ENCODE data around the gene IQCF2.
"Not testable (repeated sequence)": the region's sequence is repeated elsewhere in the genome, so short reads cannot be mapped to it uniquely, and the experiment has no call there.

Gene IQCF2

DNA sequence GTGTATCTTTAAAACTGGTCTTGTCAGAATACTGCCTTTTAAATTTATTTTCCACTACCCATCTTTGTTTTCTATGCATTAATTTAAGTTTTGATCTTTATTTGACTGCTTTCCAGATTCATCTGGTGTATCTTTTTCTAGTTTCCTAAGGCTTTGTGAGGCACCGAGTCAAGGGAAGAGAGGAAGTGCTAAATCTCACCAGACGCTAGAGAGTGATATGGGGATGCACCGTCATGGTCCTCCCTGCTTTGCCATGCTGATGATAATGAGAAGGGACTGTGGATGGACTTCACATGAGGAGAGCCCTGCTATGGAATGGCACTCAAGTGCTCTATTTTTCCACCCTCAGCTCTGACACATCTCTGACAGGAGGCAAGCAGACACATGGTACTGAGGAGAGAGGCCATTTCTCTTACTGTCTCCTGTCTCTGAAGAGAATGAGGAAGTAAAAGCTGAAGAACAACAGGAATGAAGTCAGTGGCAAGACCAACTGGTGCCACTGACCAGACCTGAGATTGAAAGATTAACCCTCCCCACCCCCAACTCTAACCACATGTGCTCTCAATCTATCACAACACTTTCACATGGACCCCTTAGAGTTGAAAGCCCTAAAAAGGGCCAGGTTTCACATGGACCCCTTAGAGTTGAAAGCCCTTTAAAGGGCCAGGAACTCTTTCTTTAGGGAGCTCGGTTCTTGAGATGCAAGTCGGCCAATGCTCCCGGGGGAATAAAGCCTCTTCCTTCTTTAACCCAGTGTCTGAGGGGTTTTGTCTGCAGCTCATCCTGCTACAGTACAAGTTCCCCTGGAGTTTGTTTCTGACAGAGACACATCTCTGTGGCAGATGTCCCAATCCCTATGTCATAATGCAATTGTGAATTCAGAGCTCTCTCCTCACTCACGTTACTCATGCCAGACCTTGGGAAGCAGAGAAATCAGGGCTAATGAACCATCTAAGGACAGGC, at the start of gene IQCF2:
Gene IQCF2, plus strand, starts transcription at position 913 of the 963 bp plus-strand sequence. CDS start 52 bp downstream, outside the sequence.
- DNase-seq = peak in 1 of 2 experiments; percentile 2

DNA sequence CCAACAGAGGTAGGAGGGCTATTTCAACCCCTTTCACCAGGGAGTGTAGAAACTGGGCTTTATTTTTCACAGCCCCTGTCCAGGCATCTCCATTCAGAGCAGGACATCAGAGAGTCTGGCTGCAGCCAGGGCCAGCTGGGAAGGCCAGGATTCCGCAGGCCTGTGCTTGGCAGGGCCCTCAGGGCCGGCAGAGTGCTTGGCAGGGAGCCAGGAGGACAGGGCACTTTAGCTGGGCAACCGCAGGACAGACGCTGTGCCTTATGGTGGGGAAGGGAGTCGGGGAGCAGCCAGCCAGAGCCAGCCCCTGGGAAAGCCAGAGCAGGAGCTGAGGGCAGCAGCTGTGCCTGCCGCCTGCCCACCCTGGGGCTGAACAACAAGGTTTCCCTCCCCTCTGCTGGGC, 47.9 kb upstream of the IQCF2 start:
- peak; percentile 74 to 89 for DNase-seq

DNA sequence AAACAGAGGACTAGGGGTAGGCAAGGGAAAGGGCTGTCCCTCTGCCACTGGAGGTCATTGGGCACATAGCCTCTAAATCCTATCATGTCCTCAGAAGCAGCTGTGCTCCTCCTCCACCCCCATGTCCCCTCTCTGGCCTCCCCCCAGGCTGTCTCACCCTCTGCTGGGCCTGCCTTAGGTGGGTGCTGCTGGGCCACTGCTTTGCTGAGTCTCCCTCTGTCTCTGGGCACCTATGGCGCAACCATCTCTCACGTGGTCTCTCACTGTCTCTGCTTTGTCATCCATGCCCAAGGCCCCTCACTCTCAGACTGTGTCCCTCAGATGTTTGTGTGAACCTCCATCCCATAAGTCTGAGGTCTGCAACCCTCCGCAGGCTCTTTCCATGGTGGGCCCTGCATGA, 47.4 kb upstream of the IQCF2 start:
- no peak for DNase-seq

DNA sequence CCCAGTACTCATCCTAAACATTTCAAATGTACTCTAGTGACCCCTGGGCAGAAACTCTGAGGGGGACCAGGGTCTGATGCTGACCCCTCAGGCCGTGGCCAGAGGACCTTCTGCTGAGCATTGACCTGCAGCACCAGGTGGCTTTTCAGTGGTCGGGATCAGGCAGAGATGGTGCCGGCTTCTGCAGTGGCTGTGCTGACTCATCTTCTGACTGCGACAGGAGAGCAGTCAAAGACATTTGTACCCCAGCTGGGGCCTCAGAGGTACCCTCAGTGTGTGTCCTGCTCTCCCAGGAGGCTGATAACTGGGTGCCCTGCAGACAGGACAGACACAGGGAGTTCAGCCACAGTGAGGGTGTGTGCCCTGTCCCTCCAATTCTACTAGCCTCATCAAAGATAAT, 45.8 kb upstream of the IQCF2 start:
- DNase-seq = no peak

DNA sequence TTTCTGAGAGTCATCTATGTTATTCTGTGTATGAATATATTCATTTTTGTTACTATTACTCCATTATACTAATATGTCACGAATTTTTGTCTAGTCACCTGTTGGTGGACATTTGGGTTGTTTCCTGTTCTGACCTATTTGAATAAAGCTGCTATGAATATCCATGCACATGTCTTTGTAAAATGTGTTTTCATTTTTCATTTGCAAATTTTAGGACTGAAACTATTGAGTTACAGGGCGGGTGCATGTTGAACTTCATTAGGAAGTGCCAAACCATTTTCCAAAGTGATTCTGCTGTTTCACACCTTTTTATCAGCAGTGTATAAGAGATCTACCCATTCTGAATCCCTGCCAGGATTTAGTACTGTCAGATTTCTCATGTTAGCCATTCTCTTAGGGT, 44.7 kb upstream of the IQCF2 start:
- DNase-seq = no peak

DNA sequence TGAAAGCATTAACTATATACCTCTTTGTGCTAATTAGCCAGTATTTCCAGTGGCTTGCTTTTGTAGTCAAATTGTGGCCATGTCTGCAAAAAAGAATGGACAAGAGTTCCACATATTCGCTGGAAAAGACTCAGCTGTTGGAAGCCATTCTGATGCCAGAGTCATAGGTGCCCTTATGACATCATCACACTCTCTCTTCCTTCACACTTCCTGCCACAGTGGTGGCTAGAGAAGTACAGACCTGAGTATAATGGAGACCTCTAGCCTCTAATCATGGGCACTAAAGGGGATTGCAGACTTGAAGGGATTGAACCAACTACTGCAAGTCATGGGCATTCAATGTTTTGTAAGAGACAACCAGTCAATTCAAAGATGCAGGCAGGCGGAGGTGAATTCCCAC, 44.0 kb upstream of the IQCF2 start:
- no peak for DNase-seq

DNA sequence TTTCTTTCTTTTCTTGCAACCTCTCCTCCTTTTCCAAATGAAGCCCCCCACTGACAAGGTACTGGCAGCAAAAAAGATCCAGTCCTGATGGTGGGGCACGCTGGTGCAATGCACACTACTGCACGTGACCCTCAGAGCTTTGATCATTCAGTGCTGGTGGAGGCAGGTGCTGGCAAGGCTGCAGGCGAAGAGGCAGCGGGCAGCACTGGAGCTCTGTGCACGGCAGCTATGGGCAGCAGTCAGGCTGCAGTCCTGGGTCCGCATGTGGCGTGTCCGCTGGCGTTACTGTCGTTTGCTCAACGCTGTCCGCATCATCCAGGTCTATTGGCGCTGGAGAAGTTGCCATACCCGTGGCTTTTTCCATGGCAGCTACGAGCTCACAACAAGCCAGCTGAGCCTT, 42.3 kb upstream of the IQCF2 start:
- DNase-seq = no peak

DNA sequence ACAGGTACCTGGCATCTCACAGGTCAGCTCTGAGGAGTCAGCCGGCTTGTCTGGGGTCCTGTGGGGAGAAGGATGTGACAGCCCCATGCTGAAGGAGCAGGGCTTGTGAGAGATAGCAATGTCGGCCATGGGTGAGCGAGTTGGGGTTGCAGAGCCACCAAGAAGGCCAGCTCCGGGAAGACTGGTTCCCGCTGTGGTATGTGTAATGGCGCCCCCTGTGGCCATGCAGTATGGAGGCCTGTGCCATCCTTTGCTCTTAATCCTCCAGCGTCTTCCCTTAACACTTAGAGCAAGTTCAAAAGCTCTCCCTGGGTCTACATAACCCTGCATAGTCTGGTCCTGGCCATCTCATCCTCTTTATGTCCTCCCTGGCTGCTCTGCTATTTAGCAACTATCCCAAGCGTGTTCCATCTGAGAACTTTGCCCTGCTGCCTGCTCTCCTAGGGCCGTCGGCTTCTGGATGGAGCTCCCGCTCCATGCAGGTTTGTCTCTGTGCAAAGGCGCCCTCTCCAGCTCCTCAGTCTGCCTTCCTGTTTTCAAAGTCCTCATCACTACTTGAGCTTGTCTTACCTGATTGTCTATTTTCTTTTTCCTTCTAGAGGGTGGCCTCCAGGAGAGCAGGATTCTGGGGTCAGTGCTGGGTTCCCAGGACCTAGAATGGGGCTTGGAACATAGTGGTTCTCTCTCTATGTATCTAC, 41.6 kb upstream of the IQCF2 start:
- peak in 1 of 2 experiments; percentile 2 for DNase-seq

DNA sequence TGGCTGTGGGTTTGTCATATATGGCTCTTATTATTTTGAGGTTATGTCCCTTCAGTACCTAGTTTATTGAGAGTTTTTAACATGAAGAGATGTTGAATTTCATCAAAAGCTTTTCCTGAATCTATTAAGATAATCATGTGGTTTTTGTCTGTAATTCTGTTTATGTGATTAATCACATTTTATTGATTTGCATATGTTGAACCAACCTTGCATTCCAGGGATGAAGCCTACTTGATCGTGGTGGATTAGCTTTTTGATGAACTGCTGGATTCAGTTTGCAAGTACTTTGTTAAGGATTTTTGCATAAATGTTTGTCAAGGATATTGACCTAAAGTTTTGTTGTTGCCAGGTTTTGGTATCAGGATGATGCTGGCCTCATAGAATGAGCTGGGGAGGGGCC, 33.1 kb upstream of the IQCF2 start:
- DNase-seq = no peak

DNA sequence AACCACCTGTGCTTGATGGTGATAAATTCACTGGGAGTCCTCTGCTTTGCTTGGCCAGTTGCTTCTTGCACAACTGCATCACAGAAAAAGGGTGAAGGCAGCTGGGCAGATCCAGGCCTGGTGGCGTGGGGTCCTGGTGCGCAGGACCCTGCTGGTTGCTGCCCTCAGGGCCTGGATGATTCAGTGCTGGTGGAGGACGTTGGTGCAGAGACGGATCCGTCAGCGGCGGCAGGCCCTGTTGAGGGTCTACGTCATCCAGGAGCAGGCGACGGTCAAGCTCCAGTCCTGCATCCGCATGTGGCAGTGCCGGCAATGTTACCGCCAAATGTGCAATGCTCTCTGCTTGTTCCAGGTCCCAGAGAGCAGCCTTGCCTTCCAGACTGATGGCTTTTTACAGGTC, 31.1 kb upstream of the IQCF2 start:
- DNase-seq = no peak

DNA sequence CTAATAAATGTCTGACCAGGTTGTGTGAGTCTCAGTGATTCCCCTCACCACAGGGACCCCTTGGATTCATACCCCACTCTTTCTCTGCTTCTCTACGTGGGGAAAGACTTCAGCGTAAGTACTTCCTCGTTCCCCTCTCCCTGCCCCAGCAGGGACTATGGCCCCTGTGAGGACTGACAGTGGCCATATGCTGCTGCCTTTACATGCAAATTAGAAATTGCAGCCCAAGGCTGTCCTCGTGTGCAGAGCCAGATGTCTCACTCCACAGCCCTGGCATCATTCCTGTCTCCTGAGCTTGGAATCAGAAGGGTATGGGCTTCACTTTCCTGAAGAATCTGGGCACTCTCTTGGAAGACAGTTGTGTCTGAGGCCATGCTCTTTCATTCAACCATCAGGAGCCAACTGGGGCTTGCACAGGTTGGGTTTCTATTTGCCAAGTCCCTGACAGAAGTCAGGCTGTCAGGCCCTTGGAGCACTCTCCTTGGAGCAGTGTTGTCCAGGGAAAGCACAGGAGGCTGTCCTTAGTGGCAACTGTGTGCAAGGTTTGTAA, 30.5 kb upstream of the IQCF2 start:
- DNase-seq = peak; percentile 29 to 84

DNA sequence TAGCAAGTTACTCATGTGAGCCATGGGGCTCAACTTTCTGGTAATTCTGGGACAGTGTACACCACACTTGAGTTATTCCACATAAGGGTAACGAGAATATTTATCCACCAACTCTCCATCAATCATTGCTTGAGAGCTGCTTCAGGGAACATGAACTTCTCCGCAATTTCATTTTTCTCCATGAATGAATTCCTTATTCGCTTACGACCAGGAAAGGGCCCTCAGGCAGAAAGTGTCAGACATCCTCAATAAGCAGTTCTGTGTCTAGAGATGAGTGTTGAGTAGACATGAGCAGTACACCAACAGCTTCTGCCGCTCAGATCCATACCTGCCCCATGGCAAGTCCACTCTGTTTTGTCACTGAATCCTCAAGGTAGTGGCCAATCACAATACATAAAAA, 24.8 kb upstream of the IQCF2 start:
- DNase-seq = no peak

DNA sequence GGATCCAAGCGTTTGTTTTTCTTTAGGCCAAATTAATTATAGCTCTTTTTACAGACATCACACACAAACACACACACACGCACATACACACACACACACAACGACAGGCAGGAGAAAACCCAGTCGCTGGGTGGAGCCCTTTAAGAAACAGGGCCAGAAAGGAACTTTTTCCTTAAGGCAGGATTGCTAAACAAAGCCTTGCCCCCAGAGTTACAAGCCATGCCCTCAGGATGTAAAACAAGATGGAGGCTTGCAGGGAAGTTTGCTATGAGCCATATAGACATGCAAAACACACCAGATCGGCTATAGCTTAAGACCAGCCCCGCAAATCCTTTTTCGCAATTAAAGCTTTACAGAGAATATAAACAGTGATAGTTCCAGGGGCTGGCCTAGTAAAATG, 16.3 kb upstream of the IQCF2 start:
- DNase-seq = no peak

DNA sequence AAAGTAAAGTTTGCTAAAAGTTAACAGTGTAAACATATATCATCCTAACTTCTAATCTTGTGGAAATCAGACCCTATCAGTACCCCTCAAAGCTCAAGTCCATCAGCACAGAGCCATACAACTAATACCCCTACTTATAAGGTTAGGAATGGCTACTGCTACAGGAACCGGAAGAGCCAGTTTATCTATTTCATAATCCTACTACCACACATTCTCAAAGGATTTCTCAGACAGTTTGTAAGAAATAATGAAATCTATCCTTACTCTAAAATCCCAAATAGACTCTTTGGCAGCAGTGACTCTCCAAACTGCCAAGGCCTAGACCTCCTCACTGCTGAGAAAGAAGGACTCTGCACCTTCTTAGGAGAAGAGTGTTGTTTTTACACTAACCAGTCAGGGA, 6.0 kb upstream of the IQCF2 start:
- not testable (repeated sequence) for DNase-seq

DNA sequence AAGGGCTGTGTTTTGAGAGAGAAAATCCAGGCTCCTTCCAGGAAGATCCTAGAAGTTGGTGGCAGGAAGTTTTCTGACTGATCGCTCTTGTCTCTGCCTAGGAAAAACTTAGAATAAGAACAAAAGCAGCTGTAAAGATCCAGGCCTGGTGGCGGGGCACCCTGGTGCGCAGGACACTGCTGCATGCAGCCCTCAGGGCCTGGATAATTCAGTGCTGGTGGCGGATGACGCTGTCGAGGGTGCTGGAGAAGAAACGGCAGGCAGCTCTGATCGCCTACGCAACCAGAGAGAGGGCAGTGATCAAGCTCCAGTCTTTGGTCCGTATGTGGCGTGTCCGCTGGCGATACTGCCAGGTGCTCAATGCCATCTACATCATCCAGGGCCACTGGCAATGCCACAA, 1.5 kb downstream of the IQCF2 start:
- DNase-seq = no peak

DNA sequence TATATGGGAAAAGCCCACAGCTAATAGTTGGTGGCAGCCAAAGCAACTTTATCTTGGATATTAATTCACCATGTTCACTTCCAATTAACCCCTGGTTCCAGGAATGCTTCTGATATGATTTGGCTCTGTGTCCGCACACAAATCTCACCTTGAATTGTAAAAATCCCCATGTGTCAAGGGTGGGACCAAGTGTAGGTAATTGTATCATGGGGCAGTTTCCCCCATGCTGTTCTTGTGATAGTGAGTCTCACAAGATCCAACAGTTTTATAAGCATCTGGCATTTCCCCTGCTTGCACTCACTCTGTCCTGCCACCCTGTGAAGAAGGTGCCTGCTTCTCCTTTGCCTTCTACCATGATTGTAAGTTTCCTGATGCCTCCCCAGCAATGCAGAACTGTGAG, 7.5 kb downstream of the IQCF2 start:
- not testable (repeated sequence) for DNase-seq

DNA sequence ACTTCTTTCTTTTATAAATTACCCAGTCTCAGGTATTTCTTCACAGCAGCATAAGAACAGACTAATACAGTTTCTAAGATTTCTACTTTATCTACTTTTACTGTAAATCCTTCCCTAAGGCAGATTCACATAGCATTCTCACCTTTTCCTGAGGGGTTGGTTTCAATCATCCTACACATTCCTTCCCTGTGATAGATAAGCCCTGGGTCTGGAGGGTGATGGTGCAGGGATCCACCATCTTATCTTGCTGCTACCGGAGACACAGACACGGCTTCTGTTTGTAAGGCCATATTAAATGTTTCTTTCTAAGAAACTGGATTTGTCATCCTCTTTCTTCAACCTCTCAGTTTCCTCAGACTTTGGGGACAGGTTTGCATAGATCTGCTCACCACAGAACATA, 7.9 kb downstream of the IQCF2 start:
- DNase-seq = no peak

DNA sequence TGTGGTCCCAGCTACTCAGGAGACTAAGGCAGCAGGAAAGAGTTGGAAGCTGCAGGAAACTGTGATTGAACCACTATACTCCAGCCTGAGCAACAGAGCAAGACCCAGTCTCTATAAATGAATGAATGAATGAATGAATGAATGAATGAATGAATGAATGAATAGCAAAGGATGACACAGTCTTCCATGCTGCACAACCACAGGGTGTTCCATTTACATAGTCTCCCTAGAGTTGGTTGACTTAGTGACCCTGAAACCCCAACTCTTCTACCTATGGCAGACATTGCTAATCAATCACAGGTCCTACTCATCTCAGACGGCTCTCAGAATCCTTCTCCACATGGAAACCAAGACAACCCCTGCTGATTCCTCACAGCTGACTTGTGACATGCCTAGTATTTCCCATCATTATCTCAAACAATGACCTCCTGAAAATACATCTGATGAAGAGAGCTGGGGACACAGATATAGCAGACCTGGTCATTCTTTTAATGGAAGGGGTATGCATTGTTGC, 11.9 kb downstream of the IQCF2 start:
- no peak for DNase-seq

DNA sequence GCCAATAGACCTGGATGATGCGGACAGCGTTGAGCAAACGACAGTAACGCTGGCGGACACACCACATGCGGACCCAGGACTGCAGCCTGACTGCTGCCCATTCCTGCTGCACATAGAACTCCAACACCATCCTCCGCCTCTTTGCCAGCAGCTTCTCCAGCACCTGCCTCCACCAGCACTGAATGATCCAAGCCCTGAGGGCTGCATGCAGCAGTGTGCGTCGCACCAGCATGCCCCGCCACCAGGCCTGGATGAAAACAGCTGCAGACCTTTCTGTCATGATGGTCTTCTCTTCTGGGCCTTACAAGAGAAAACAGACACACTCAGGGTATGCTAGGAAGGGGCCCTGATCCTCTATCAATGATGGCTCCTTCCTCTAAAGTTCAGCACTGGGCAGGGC, 12.5 kb downstream of the IQCF2 start:
- no peak for DNase-seq

DNA sequence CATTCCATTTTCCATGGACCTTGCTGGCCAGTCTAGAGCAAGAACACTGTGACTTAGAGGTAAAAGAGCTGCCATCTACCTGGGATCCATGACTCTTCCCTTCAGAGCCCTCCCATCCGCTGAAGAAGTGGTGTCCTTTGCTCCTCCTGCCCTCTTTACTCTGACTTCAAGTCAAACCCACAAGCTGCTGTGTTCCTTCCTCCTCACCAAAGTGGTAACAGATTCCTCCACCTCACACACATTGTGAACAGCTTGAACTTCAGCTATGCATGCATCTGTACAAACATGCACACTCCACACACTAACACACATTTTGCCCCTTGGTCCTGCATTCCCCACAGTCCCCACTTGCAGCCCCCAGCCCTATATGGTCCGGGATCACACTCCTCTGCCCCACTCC, 13.0 kb downstream of the IQCF2 start:
- DNase-seq = no peak

DNA sequence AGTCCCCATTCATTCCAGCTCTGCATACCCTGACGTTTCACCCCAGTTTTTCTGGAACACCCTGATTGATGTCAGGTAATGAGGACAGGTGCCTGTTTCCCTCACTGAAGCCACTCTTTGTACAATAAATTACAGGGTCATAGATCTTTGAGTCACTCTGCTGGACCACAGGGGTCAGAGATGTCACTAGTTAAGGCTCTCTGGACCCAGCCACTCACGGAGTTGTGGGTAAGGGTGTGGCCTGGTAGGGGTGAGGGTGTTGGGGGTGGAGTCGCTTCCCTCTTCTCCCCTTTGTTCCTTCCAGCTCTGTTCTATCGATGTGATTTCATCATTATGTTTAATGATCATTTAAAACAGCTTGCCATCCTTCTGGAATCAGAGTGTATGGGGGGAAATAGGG, 13.5 kb downstream of the IQCF2 start:
- DNase-seq = no peak

DNA sequence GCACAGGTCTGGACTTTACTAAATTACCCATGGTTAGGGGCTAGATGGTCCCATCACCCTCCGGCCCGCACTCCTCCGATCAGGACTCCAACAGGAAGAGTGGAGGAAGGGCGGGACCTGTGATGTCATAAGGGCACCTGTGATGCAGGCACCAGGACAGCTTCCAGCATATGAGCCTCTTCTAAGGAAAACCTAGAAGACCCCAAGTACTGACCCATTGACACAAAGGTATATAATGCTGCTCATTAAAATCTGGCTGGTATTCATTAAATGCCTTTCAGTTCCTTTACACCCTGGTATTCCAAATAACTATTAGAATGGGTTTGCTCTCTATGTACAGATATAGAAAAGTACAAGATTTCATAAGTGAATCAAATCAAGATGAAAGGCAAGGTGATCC, 14.1 kb downstream of the IQCF2 start, which contains the start of gene IQCF5:
Gene IQCF5, minus strand, starts transcription at position 101 of the 400 bp plus-strand sequence. Its CDS starts 70 bp downstream, at position 31.
- DNase-seq = no peak

DNA sequence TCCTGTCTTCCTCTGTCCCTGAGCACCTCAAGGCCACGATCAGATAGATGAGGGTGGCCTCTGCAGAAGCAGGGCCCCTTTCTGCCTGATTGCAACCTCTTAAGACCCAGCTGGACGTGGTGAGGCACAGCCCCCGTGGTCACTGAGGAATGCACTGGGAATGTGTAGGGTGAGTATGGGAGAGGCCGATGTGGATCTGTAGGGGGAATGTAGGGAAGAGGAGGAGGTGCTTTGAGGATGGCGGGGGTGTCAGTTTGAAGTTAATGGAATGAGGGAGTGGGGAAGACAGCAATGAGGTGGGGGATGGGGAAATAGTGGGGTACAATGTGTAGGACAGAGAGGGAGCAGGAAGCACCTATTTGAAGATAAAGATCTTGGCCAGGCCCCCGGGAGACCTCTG, 14.8 kb downstream of the IQCF2 start:
- no peak for DNase-seq

DNA sequence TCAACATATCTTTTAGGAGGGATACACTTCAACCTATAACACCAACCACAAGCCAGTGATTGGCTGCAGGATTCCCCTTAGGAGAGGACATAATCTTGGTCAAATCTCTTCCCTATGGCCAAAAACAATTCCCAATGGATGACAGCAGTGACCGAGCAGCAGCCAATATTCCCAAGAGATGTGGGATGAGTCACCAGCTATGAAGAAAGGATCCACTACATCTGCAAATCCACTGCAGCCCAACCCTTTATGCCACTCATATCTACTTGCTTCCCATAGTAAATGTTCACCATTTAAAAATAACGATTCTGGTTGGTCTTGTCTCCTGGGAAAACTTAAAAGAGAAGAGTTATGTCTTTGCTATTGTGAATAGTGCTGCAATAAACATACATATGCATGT, 18.5 kb downstream of the IQCF2 start:
- no peak for DNase-seq
